Parathyroid adenoma (tissue), 2 donors: ENCODE results near the gene TNFRSF14.

Source experiments
- H2AFZ ChIP-seq: fragments of 300-600 bp; sonication (generic); one replicate; pipeline ENCODE4 v1.7.0; 2017; ENCODE audit warnings: antibody characterized with exemption, mild to moderate bottlenecking
- H3K27ac ChIP-seq: fragments of 300-600 bp; sonication (generic); one replicate; pipeline ENCODE4 v1.7.0; 2017
- H3K27me3 ChIP-seq: fragments of 300-600 bp; sonication (generic); one replicate; pipeline ENCODE4 v1.7.0; 2017; ENCODE audit warnings: low read length; ENCODE audit not compliant: control insufficient read depth, insufficient read depth
- H3K36me3 ChIP-seq: fragments of 300-600 bp; sonication (generic); one replicate; pipeline ENCODE4 v1.7.0; 2017; ENCODE audit warnings: low read length; ENCODE audit not compliant: control insufficient read depth, insufficient read depth
- H3K4me1 ChIP-seq: fragments of 300-600 bp; sonication (generic); one replicate; pipeline ENCODE4 v1.7.0; 2017; ENCODE audit warnings: control low read depth
- H3K4me2 ChIP-seq: fragments of 300-600 bp; sonication (generic); one replicate; pipeline ENCODE4 v1.7.0; 2017; ENCODE audit warnings: low read length
- H3K4me3 ChIP-seq: fragments of 300-600 bp; sonication (generic); one replicate; pipeline ENCODE4 v1.7.0; 2017; ENCODE audit warnings: low read depth, low read length
- H3K79me2 ChIP-seq: fragments of 300-600 bp; sonication (generic); one replicate; pipeline ENCODE4 v1.7.0; 2017; ENCODE audit warnings: control low read depth
- H3K9ac ChIP-seq: fragments of 300-600 bp; sonication (generic); one replicate; pipeline ENCODE4 v1.7.0; 2017; ENCODE audit warnings: mild to moderate bottlenecking
- H3K9me3 ChIP-seq: fragments of 300-600 bp; sonication (generic); one replicate; pipeline ENCODE4 v1.7.0; 2017; ENCODE audit warnings: low read length; ENCODE audit not compliant: control insufficient read depth
- CTCF ChIP-seq: fragments of 300-600 bp; sonication (generic); IDR thresholded peaks from one replicate; pipeline ENCODE4 v1.7.0; 2017; ENCODE audit warnings: antibody characterized with exemption, mild to moderate bottlenecking
- donor health status: primary hyperparathyroidism.

The TNFRSF14 gene

GRCh38 chr1:2556678-2557481 lies 709 bp downstream of the TNFRSF14 start:
- Histone ChIP-seq H3K4me1 (peaks cover 4% of the 10 kb centered on the region), H2AFZ (peak overlapping the region; percentile 74)

GRCh38 chr1:2557482-2558400 lies 1.6 kb downstream of the TNFRSF14 start:
- H3K9me3 ChIP-seq: no peaks in the 10 kb centered on the region
- no peak overlapping the region for H3K9ac ChIP-seq

More at GRCh38 chr1:2556678-2557481, 709 bp downstream of the TNFRSF14 start:
- Histone ChIP-seq H3K27me3 (no peaks in the 10 kb centered on the region), H3K9me3 (no peaks in the 10 kb centered on the region), H3K9ac (peak overlapping the region; percentile 69), H3K36me3 (no peaks in the 10 kb centered on the region), H3K79me2 (no peaks in the 10 kb centered on the region), H3K27ac (peak overlapping the region; percentile 95), H3K4me2 (peak overlapping the region; percentile 99), H3K4me3 (peak overlapping the region; percentile 84)
- no peak for TF ChIP-seq CTCF

GRCh38 chr1:2558420-2558819 lies 2.2 kb downstream of the TNFRSF14 start:
- peaks cover 4% of the 10 kb centered on the region for H3K4me1 ChIP-seq
- H3K27me3 ChIP-seq: no peaks in the 10 kb centered on the region
- no peaks in the 10 kb centered on the region for H3K79me2 ChIP-seq
- H3K27ac ChIP-seq: no peak overlapping the region
- H3K4me2 ChIP-seq: no peak overlapping the region
- no peak overlapping the region for H2AFZ ChIP-seq
- no peak overlapping the region for H3K4me3 ChIP-seq
- H3K36me3 ChIP-seq: no peaks in the 10 kb centered on the region
- TF ChIP-seq CTCF: no peak
- no peak overlapping the region for H3K9ac ChIP-seq
- no peaks in the 10 kb centered on the region for H3K9me3 ChIP-seq

More at GRCh38 chr1:2557482-2558400, 1.6 kb downstream of the TNFRSF14 start:
- peak overlapping the region; percentile 74 for H2AFZ ChIP-seq
- TF ChIP-seq CTCF: no peak
- H3K36me3 ChIP-seq: no peaks in the 10 kb centered on the region
- peak overlapping the region; percentile 95 for H3K27ac ChIP-seq
- no peaks in the 10 kb centered on the region for H3K79me2 ChIP-seq
- peak overlapping the region; percentile 84 for H3K4me3 ChIP-seq
- no peaks in the 10 kb centered on the region for H3K27me3 ChIP-seq
- peaks cover 4% of the 10 kb centered on the region for H3K4me1 ChIP-seq
- peak overlapping the region; percentile 99 for H3K4me2 ChIP-seq

- H3K79me2 ChIP-seq: no peaks in the 10 kb centered on the region
- no peak overlapping the region for H3K27ac ChIP-seq
- H3K9me3 ChIP-seq: no peaks in the 10 kb centered on the region
- no peak overlapping the region for H3K4me2 ChIP-seq
- H3K4me3 ChIP-seq: no peak overlapping the region
- TF ChIP-seq CTCF: no peak
- peaks cover 4% of the 10 kb centered on the region for H3K4me1 ChIP-seq
- no peaks in the 10 kb centered on the region for H3K36me3 ChIP-seq
- H2AFZ ChIP-seq: no peak overlapping the region
- no peaks in the 10 kb centered on the region for H3K27me3 ChIP-seq
- H3K9ac ChIP-seq: no peak overlapping the region
Observed at GRCh38 chr1:2558861-2559260, 2.7 kb downstream of the TNFRSF14 start.
